GM12872 (cell line): ENCODE results near the gene NACAD.

Source experiments
- TF ChIP-seq, protein P1 (sequence below): IDR thresholded peaks from 3 replicates; pipeline ENCODE4 v1.5.1; 2011; ENCODE audit warnings: low read depth, mild to moderate bottlenecking, low read length, moderate library complexity; ENCODE audit not compliant: insufficient read depth

NACAD gene

DNA sequence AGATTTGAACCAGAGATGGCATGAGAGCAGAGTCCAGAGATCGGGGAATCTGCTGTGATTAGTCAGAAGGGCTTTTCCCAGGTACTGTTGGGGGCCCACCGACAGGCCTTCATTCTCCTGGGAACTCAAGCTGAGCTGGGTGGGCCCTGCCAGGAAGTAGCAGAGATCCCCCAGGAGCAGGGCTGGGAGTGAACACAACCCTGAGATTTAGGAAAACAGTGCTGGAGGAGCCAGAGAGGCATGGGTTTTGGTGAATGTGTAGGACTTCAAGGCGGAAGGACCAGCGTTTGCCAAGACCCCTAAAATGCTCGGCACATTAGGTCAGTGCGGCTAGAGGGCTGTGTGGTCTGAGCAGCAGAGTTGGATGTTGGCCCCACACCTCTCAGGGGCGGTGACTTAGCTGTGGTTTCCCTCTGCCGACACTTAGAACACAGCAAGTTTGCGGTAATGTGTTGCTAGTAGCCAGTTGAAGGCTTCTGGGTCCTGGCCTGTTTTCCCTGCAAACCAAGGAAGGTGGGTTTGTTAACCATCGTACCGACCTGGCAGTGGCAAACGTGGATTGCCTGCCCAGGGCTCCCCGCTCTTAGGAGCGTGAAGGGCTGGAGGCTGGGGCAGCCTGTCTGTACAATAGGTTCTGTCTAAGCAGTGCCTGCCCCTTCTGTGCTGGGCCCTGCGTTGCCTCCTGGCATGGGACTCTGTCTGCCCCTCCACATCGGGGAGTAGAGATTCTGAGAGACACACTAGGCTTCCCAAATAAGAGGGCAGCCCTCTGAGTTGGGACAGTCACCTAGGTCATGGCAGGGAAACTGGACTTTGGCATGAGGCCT, 14.0 kb downstream of the NACAD start:
- TF ChIP-seq, protein P1, sequence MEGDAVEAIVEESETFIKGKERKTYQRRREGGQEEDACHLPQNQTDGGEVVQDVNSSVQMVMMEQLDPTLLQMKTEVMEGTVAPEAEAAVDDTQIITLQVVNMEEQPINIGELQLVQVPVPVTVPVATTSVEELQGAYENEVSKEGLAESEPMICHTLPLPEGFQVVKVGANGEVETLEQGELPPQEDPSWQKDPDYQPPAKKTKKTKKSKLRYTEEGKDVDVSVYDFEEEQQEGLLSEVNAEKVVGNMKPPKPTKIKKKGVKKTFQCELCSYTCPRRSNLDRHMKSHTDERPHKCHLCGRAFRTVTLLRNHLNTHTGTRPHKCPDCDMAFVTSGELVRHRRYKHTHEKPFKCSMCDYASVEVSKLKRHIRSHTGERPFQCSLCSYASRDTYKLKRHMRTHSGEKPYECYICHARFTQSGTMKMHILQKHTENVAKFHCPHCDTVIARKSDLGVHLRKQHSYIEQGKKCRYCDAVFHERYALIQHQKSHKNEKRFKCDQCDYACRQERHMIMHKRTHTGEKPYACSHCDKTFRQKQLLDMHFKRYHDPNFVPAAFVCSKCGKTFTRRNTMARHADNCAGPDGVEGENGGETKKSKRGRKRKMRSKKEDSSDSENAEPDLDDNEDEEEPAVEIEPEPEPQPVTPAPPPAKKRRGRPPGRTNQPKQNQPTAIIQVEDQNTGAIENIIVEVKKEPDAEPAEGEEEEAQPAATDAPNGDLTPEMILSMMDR: no peak

DNA sequence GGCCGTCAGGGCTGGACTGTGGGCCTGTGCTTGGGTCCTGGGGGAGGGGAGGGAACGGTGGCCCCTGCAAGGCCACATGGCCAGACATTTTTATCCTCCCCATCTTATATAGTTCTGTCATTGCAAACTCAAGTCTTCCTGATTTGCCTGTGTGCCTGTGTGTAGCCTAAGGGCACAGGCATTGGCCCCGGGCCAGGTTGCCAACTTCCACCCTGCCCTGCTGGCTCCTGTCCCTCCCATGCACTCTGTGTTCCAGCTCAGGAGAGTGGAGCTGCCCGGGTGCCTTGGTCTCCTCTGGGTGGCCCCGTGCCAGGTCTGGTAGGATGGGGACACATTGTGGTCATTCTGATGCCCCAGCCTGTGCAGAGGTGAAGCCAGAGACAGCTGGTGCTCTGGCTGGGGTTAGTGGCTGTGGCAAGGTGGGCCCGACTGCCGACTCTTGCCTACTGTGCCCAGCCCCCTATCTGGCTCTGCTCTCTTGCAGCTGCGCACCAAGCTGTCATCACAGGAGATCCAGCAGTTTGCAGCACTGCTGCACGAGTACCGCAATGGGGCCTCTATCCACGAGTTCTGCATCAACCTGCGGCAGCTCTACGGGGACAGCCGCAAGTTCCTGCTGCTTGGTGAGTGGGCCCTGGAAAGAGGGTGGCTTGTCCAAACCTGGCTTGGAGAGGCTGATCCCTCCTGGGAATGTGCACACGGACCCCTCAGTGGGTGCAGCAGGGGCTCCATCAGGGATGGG, 14.8 kb downstream of the NACAD start:
- TF ChIP-seq, protein P1: no peak

DNA sequence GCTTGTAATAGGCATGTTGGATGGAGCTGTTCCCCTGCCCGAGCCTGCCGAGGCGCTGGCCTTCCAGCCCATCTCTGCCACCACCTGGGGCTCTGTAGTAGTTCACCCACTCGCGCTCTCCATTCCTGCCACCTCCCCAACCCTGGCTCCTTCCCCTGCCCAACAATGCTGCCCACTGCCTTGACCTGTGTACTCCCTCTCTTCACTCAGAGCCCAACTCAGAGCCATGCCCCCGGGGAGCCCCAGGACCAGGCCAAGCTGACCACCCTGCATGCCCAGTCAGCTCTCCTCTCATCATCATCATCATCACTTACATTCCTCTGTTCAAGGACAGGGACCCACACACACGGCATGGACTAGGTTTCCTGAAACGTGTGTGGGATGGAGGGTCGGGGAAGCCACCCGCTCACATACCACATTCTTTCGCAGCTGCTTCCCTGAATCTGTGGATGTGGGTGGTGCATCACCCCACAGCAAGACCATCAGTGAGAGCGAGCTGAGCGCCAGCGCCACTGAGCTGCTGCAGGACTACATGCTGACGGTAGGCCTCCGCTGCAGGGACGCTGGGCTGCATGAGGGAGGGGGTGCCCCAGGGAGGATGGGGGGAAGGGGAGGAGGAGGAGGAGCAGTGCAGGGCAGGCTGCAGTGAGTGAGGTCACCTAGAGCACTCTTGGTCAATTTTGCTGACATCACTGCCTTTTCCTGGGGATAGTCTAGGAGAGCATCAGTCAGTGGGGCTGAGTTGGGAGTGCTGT, 15.6 kb downstream of the NACAD start:
- TF ChIP-seq, protein P1: no peak

- TF ChIP-seq, protein P1: no peak
These were observed 16.4 kb downstream of the NACAD start for GRCh38 chr7:45072131-45073030.

DNA sequence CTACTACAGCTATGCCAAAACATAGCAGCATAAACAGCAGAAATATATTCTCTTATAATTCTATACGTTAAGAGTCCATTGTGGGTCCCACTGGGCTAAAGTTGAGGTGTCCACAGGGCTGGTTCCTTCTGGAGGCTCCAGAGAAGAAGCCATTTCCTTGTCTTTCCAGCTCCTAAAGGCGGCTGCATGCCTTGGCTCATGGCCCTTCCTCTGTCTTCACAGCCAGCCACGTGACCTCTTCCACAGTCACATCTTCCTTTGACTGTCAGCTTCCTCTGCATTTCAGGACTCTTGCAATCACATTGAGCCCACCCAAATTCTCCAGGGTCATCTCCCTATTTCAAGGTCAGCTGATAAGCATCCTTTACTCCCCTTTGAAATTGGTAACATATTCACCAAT, 17.2 kb downstream of the NACAD start:
- TF ChIP-seq, protein P1: no peak

GRCh38 chr7:45070254-45070642, 18.5 kb downstream of the NACAD start:
- TF ChIP-seq, protein P1: no peak
